Lower lobe of right lung (tissue), 2 donors: Measurements from ENCODE around the gene EGF. TPM values are rescaled to one million over a fixed set of nuclear protein-coding genes. Genes with fewer than 3 reads are reported as not detected.

Experiments used
- ATAC-seq, 2 donors: fragments of 200-7000 bp; cut with Tn5 transposase; one replicate each; pipeline ENCODE4 v1.9.1; 2020 to 2022; ENCODE audit warnings: mild to moderate bottlenecking in 2 of 2, moderate library complexity in 2 of 2
- DNase-seq: peaks from one replicate; pipeline ENCODE4 v3.0.0-alpha.2; 2020
- H3K27ac ChIP-seq: fragments of 200-600 bp; one replicate; pipeline ENCODE4 v1.8.0; 2022
- H3K27me3 ChIP-seq: fragments of 200-600 bp; one replicate; pipeline ENCODE4 v1.8.0; 2022; ENCODE audit warnings: low read depth
- H3K36me3 ChIP-seq: fragments of 200-600 bp; one replicate; pipeline ENCODE4 v1.8.0; 2022; ENCODE audit warnings: mild to moderate bottlenecking
- H3K4me1 ChIP-seq: fragments of 200-600 bp; one replicate; pipeline ENCODE4 v1.8.0; 2022
- H3K4me3 ChIP-seq: fragments of 200-600 bp; one replicate; pipeline ENCODE4 v1.8.0; 2022; ENCODE audit warnings: mild to moderate bottlenecking
- H3K9me3 ChIP-seq: fragments of 200-600 bp; one replicate; pipeline ENCODE4 v1.8.0; 2022
- CTCF ChIP-seq: fragments of 200-600 bp; IDR thresholded peaks from one replicate; pipeline ENCODE4 v1.8.0; 2022; ENCODE audit warnings: antibody characterized with exemption, mild to moderate bottlenecking
- intact Hi-C: fragments of 100-400 bp; cut with DNase I; formaldehyde crosslinking; loops from one replicate; pipeline ENCODE4 v1.11.0; 2022
- long read RNA-seq: library from polyadenylated mRNA; unstranded; transcript quantifications from one replicate; pipeline ENCODE4 v2.0.0, GENCODE V29; 2021
- total RNA-seq: library from RNA; stranded (reverse); fragmentation: NEBNext Ultra II Directional; extraction: Animal tissue kit (Norgen Biotek cat#: 25700); gene quantifications from one replicate; pipeline ENCODE4 v1.2.1, GENCODE V29; 2021
- donor health status: DM: no; HTN: yes; CAD: no; lungs with severe emphysema.

Gene EGF
- 3.5 TPM for total RNA-seq
- long read RNA-seq: 0 reads

GRCh38 chr4:109912706-109913595 lies at the start of gene EGF:
TSS of gene EGF (plus strand) at chr4:109912883. CDS start at chr4:109913336, 453 bp downstream.
- ATAC-seq (peak; percentile 52 to 84), DNase-seq (no peak)
- intact Hi-C loops: no loop called here
- H3K9me3 ChIP-seq: no peaks in the 10 kb centered on the region
- H3K4me1 ChIP-seq: no peaks in the 10 kb centered on the region
- TF ChIP-seq CTCF: no peak
- H3K36me3 ChIP-seq: no peaks in the 10 kb centered on the region
- no peak within 1 kb of the TSS for H3K27ac ChIP-seq
- H3K4me3 ChIP-seq: peak within 1 kb of the TSS; percentile 17
- no peaks in the 10 kb centered on the region for H3K27me3 ChIP-seq

- no peaks in the 10 kb centered on the region for H3K9me3 ChIP-seq
- intact Hi-C loops: no loop called here
- H3K4me1 ChIP-seq: no peaks in the 10 kb centered on the region
- no peaks in the 10 kb centered on the region for H3K27me3 ChIP-seq
- no peaks in the 10 kb centered on the region for H3K36me3 ChIP-seq
- no peak overlapping the region for H3K4me3 ChIP-seq
- DNase-seq (no peak), ATAC-seq (no peak)
- H3K27ac ChIP-seq: no peak overlapping the region
- no peak for TF ChIP-seq CTCF
These were observed 48.5 kb upstream of the EGF start for GRCh38 chr4:109864134-109864533.

- no peak for TF ChIP-seq CTCF
- no peak overlapping the region for H3K4me3 ChIP-seq
- intact Hi-C loops: no loop called here
- no peak for DNase-seq
- no peaks in the 10 kb centered on the region for H3K9me3 ChIP-seq
- no peak for ATAC-seq
- H3K27ac ChIP-seq: no peak overlapping the region
- H3K36me3 ChIP-seq: no peaks in the 10 kb centered on the region
- H3K4me1 ChIP-seq: no peaks in the 10 kb centered on the region
- no peaks in the 10 kb centered on the region for H3K27me3 ChIP-seq
These were observed 42.6 kb upstream of the EGF start for GRCh38 chr4:109870061-109870460.

GRCh38 chr4:109872065-109872464 lies 40.6 kb upstream of the EGF start:
- intact Hi-C loops: no loop called here
- Histone ChIP-seq H3K36me3 (no peaks in the 10 kb centered on the region), H3K27me3 (no peaks in the 10 kb centered on the region), H3K9me3 (no peaks in the 10 kb centered on the region), H3K4me1 (no peaks in the 10 kb centered on the region), H3K4me3 (no peak overlapping the region), H3K27ac (no peak overlapping the region)
- ATAC-seq (no peak), DNase-seq (no peak)
- no peak for TF ChIP-seq CTCF

- Histone ChIP-seq H3K9me3 (no peaks in the 10 kb centered on the region), H3K36me3 (no peaks in the 10 kb centered on the region), H3K4me3 (no peak overlapping the region), H3K4me1 (no peaks in the 10 kb centered on the region), H3K27ac (no peak overlapping the region), H3K27me3 (no peaks in the 10 kb centered on the region)
- intact Hi-C loops: no loop called here
- DNase-seq (no peak), ATAC-seq (no peak)
- TF ChIP-seq CTCF: no peak
These were observed 39.6 kb upstream of the EGF start for GRCh38 chr4:109872950-109873656.
